SK-N-SH (cell line): ENCODE data around the gene MRGPRD. TPM values are rescaled to one million over a fixed set of nuclear protein-coding genes. Genes with fewer than 3 reads are reported as not detected.

ENCODE experiments used
- CTCF ChIA-PET: fragments of 300-600, 350-600 bp; formaldehyde crosslinking; extraction: SDS; loops from one replicate; lab custom pipeline; 2021; lab: Yijun Ruan, JAX
- POLR2A ChIA-PET: fragments of 350-600 bp; sonication (Branson Sonifier 250); formaldehyde crosslinking; extraction: SDS; loops from one replicate; lab custom pipeline; 2020; ENCODE audit warnings: antibody characterized with exemption, inconsistent platforms; lab: Yijun Ruan, JAX
- DNase-seq: peaks from one replicate; pipeline ENCODE4 v3.0.0; 2012
- H2AFZ ChIP-seq: fragments of 200-600 bp; sonication (generic); 2 replicates; pipeline ENCODE4 v1.8.1; 2016; ENCODE audit warnings: antibody characterized with exemption, mild to moderate bottlenecking, low read depth
- H3F3A ChIP-seq: fragments of 200-600 bp; sonication (generic); replicated peaks from 2 replicates; pipeline ENCODE3; 2016; ENCODE audit warnings: antibody characterized with exemption, mild to moderate bottlenecking; ENCODE audit not compliant: insufficient read depth
- H3K27ac ChIP-seq, 2 experiments: fragments of 200-500 bp in 1 of 2; fragments of 200-600 bp in 1 of 2; sonication (Bioruptor generic) in 1 of 2; sonication (generic), shearing (Covaris generic) in 1 of 2; 2 replicates each; pipeline versions ENCODE4 v1.5.1 to v1.6.1; 2014 to 2016; ENCODE audit warnings: low read depth in 2 of 2, inconsistent platforms in 1 of 2, low read length in 1 of 2, mild to moderate bottlenecking in 1 of 2, mixed read lengths in 1 of 2
- H3K27me3 ChIP-seq: fragments of 200-600 bp; sonication (generic), shearing (Covaris generic); 2 replicates; pipeline ENCODE4 v1.6.1; 2016; ENCODE audit warnings: mixed run types; ENCODE audit not compliant: insufficient read depth
- H3K36me3 ChIP-seq, 2 experiments: fragments of 200-500 bp in 1 of 2; fragments of 200-600 bp in 1 of 2; sonication (Bioruptor generic) in 1 of 2; sonication (generic) in 1 of 2; replicated peaks in 1 of 2; 2 replicates each; pipeline versions ENCODE3 to v1.5.1; 2014 to 2016; ENCODE audit warnings: low read length in 1 of 2, mild to moderate bottlenecking in 1 of 2; ENCODE audit not compliant: insufficient read depth in 2 of 2, control insufficient read depth in 1 of 2
- H3K4me1 ChIP-seq, 2 experiments: fragments of 200-500 bp in 1 of 2; fragments of 200-600 bp in 1 of 2; sonication (Bioruptor generic) in 1 of 2; sonication (generic), shearing (Covaris generic) in 1 of 2; 2 replicates each; pipeline versions ENCODE4 v1.5.1 to v1.6.1; 2014 to 2016; ENCODE audit warnings: low read depth in 1 of 2, low read length in 1 of 2, mixed run types in 1 of 2; ENCODE audit not compliant: insufficient read depth in 2 of 2, control insufficient read depth in 1 of 2
- H3K4me2 ChIP-seq: fragments of 200-600 bp; sonication (generic), shearing (Covaris generic); 2 replicates; pipeline ENCODE4 v1.6.1; 2017; ENCODE audit warnings: mixed run types
- H3K4me3 ChIP-seq, 2 experiments: fragments of 200-500 bp in 1 of 2; fragments of 200-600 bp in 1 of 2; sonication (Bioruptor generic) in 1 of 2; sonication (generic), shearing (Covaris generic) in 1 of 2; 2 replicates each; pipeline versions ENCODE4 v1.5.1 to v1.8.1; 2014 to 2016; ENCODE audit warnings: low read depth in 2 of 2, inconsistent platforms in 1 of 2, low read length in 1 of 2, mild to moderate bottlenecking in 1 of 2, mixed read lengths in 1 of 2, moderate library complexity in 1 of 2
- H3K79me2 ChIP-seq: fragments of 200-600 bp; sonication (generic); 2 replicates; pipeline ENCODE4 v1.8.1; 2017; ENCODE audit warnings: mild to moderate bottlenecking; ENCODE audit not compliant: insufficient read depth
- H3K9ac ChIP-seq: fragments of 200-600 bp; sonication (generic); 2 replicates; pipeline ENCODE4 v1.6.1; 2017; ENCODE audit warnings: mixed run types
- H3K9me2 ChIP-seq: fragments of 200-600 bp; sonication (generic); 2 replicates; pipeline ENCODE4 v1.6.1; 2017; ENCODE audit warnings: mixed run types
- H3K9me3 ChIP-seq: fragments of 200-600 bp; sonication (generic); 2 replicates; pipeline ENCODE4 v1.6.1; 2017; ENCODE audit warnings: mixed run types, mild to moderate bottlenecking, moderate library complexity
- H4K20me1 ChIP-seq: fragments of 200-600 bp; sonication (generic); 2 replicates; pipeline ENCODE4 v1.6.1; 2017; ENCODE audit warnings: mild to moderate bottlenecking, mixed run types; ENCODE audit not compliant: insufficient read depth
- ELF1 ChIP-seq: IDR thresholded peaks from 2 replicates; pipeline ENCODE4 v1.4.0; 2012
- EP300 ChIP-seq, 2 experiments: IDR thresholded peaks; 2 replicates each; pipeline versions ENCODE4 v1.4.0 to v1.6.1; 2012; ENCODE audit warnings: borderline replicate concordance in 1 of 2, low read depth in 1 of 2, low read length in 1 of 2
- FOXM1 ChIP-seq: IDR thresholded peaks from 2 replicates; pipeline ENCODE4 v1.4.0; 2012; ENCODE audit warnings: low read depth, mild to moderate bottlenecking
- PBX3 ChIP-seq: IDR thresholded peaks from 2 replicates; pipeline ENCODE4; 2012
- RCOR1 ChIP-seq: fragments of 150-350 bp; IDR thresholded peaks from 2 replicates; pipeline ENCODE4 v1.6.1; 2017; ENCODE audit warnings: antibody characterized with exemption, low read length
- REST ChIP-seq: IDR thresholded peaks from 2 replicates; pipeline ENCODE4 v1.6.1; 2012; ENCODE audit warnings: mild to moderate bottlenecking, low read depth, low read length, moderate library complexity
- SIN3A ChIP-seq: IDR thresholded peaks from 2 replicates; pipeline ENCODE4 v1.6.1; 2012; ENCODE audit warnings: low read depth, mild to moderate bottlenecking, low read length, moderate library complexity, borderline replicate concordance
- SMC3 ChIP-seq: IDR thresholded peaks from 2 replicates; pipeline ENCODE4 v1.6.1; 2012; ENCODE audit warnings: low read depth, low read length, improper control_type of control experiment
- TCF12 ChIP-seq: IDR thresholded peaks from 2 replicates; pipeline ENCODE4 v1.4.0; 2012
- USF1 ChIP-seq: IDR thresholded peaks from 2 replicates; pipeline ENCODE4 v1.4.0; 2012; ENCODE audit warnings: low read depth, borderline replicate concordance
- WGBS: methylation state at CpG from one replicate; pipeline ENCODE4 v1.1.6; 2017; ENCODE audit warnings: low lambda C conversion rate; 5-methylcytosine and 5-hydroxymethylcytosine counted together
- polyA plus RNA-seq, 3 experiments: library from polyadenylated mRNA; depleted of rRNA; stranded (reverse); fragments of >200 nt; gene quantifications; 2 replicates each; pipeline ENCODE4 v1.2.3, GENCODE V29; 2012

The MRGPRD gene
- polyA plus RNA-seq, 1 of the 3 experiments (the other 2 are of a cell fraction), result not detected

GRCh38 chr11:68936358-68936636 lies 44.5 kb downstream of the MRGPRD start:
- Histone ChIP-seq H3K9me2 (no peaks in the 10 kb centered on the region), H3K9me3 (no peaks in the 10 kb centered on the region), H3K27ac (no peak overlapping the region), H4K20me1 (no peaks in the 10 kb centered on the region), H3K79me2 (no peaks in the 10 kb centered on the region), H3K4me3 (no peak overlapping the region), H3K36me3 (peaks cover 0 to 56% of the 10 kb centered on the region in 2 experiments), H3K4me1 (no peaks in the 10 kb centered on the region), H3F3A (no peaks in the 10 kb centered on the region), H3K4me2 (no peak overlapping the region), H2AFZ (no peak overlapping the region), H3K9ac (no peak overlapping the region), H3K27me3 (no peaks in the 10 kb centered on the region)
- CTCF ChIA-PET, result no interaction called here
- TF ChIP-seq SIN3A, result no peak
- no peak for TF ChIP-seq EP300 (IDR thresholded peaks at IDR 0.05; ENCODE audit: borderline replicate concordance in 1 of 2, low read depth in 1 of 2, low read length in 1 of 2)
- TF ChIP-seq REST, result no peak
- no peak for TF ChIP-seq TCF12
- no peak for TF ChIP-seq USF1
- no peak for TF ChIP-seq FOXM1
- no peak for DNase-seq
- POLR2A ChIA-PET, result no interaction called here
- WGBS, result 94% methylated on average over 10 of the region's 10 CpGs

GRCh38 chr11:68935516-68936357 lies 45.0 kb downstream of the MRGPRD start:
- Histone ChIP-seq H3K27ac (no peak overlapping the region), H2AFZ (no peak overlapping the region), H4K20me1 (no peaks in the 10 kb centered on the region), H3K79me2 (no peaks in the 10 kb centered on the region), H3K4me3 (no peak overlapping the region), H3K9me3 (no peaks in the 10 kb centered on the region), H3K36me3 (peaks cover 0 to 58% of the 10 kb centered on the region in 2 experiments), H3K27me3 (no peaks in the 10 kb centered on the region), H3K4me1 (no peaks in the 10 kb centered on the region), H3K4me2 (no peak overlapping the region), H3K9me2 (no peaks in the 10 kb centered on the region), H3F3A (no peaks in the 10 kb centered on the region), H3K9ac (no peak overlapping the region)
- DNase-seq, result no peak
- ChIA-PET POLR2A (no interaction called here), CTCF (no interaction called here)
- 94% methylated on average over 23 of the region's 29 CpGs for WGBS
- TF ChIP-seq TCF12, result no peak
- TF ChIP-seq ELF1, result no peak
- TF ChIP-seq RCOR1, result no peak
- no peak for TF ChIP-seq PBX3
- TF ChIP-seq SMC3, result no peak
